DOHH2 (cell line): ENCODE data around the gene TRIM34.
"Not testable (repeated sequence)": the region's sequence is repeated elsewhere in the genome, so short reads cannot be mapped to it uniquely, and the experiment has no call there.

Experiments used
- H3F3A ChIP-seq: fragments of 200-600 bp; sonication (generic), shearing (Covaris generic); 2 replicates; pipeline ENCODE4 v1.6.0; 2016; ENCODE audit warnings: antibody characterized with exemption, mild to moderate bottlenecking; ENCODE audit not compliant: control insufficient read depth, insufficient read depth
- H3K27ac ChIP-seq: fragments of 200-600 bp; sonication (generic); 2 replicates; pipeline ENCODE4 v1.5.1; 2014; ENCODE audit warnings: low read depth, mild to moderate bottlenecking, low read length, moderate library complexity
- H3K27me3 ChIP-seq: fragments of 200-600 bp; sonication (generic); 2 replicates; pipeline ENCODE4 v1.6.1; 2014; ENCODE audit warnings: mild to moderate bottlenecking, low read length, mixed read lengths; ENCODE audit not compliant: control insufficient read depth
- H3K36me3 ChIP-seq: fragments of 200-600 bp; sonication (generic); 2 replicates; pipeline ENCODE4 v1.6.1; 2014; ENCODE audit warnings: mild to moderate bottlenecking, low read length, moderate library complexity, mixed read lengths; ENCODE audit not compliant: control insufficient read depth
- H3K4me1 ChIP-seq: fragments of 200-600 bp; sonication (generic); 2 replicates; pipeline ENCODE4 v1.6.1; 2014; ENCODE audit warnings: mild to moderate bottlenecking, low read length, mixed read lengths; ENCODE audit not compliant: control insufficient read depth
- H3K4me2 ChIP-seq: fragments of 200-600 bp; sonication (generic); 2 replicates; pipeline ENCODE4 v1.6.0; 2014; ENCODE audit warnings: mild to moderate bottlenecking, low read length, moderate library complexity
- H3K4me3 ChIP-seq: fragments of 200-600 bp; sonication (generic); 2 replicates; pipeline ENCODE4 v1.5.1; 2014; ENCODE audit warnings: mild to moderate bottlenecking, low read length, mixed read lengths
- H3K79me2 ChIP-seq: fragments of 200-600 bp; sonication (generic); 2 replicates; pipeline ENCODE4 v1.6.1; 2014; ENCODE audit warnings: mild to moderate bottlenecking, low read length, mixed read lengths; ENCODE audit not compliant: control insufficient read depth
- H3K9me2 ChIP-seq: fragments of 200-600 bp; sonication (generic); replicated peaks from 2 replicates; pipeline ENCODE4 v1.6.1; 2014; ENCODE audit warnings: mild to moderate bottlenecking, low read length, mixed read lengths; ENCODE audit not compliant: control insufficient read depth
- H3K9me3 ChIP-seq: fragments of 200-600 bp; sonication (generic); 2 replicates; pipeline ENCODE4 v1.6.1; 2014; ENCODE audit warnings: antibody characterized with exemption, low read length, mixed read lengths; ENCODE audit not compliant: control insufficient read depth, insufficient read depth
- H4K20me1 ChIP-seq: fragments of 200-600 bp; sonication (generic); 2 replicates; pipeline ENCODE4 v1.6.0; 2014; ENCODE audit warnings: low read depth, mild to moderate bottlenecking, antibody characterized with exemption, low read length, moderate library complexity; ENCODE audit not compliant: control insufficient read depth, insufficient read depth
- CTCF ChIP-seq: fragments of 200-600 bp; sonication (generic); IDR thresholded peaks from one replicate; pipeline ENCODE4 v1.5.1; 2014; ENCODE audit warnings: antibody characterized with exemption, mild to moderate bottlenecking, low read depth, low read length; ENCODE audit not compliant: poor library complexity, severe bottlenecking
- EZH2phosphoT487 ChIP-seq: fragments of 200-600 bp; sonication (generic); IDR thresholded peaks from 2 replicates; pipeline ENCODE4 v1.6.1; 2017; ENCODE audit warnings: borderline replicate concordance, mild to moderate bottlenecking, antibody characterized with exemption, low read length, moderate library complexity, mixed read lengths

The TRIM34 gene

GRCh38 chr11:5690736-5691135 is 65.9 kb downstream of the TRIM34 start:
- Histone ChIP-seq H3K9me3 (no peaks in the 10 kb centered on the region), H3K4me3 (peak overlapping the region; percentile 78), H3K27ac (peak overlapping the region; percentile 90), H3K9me2 (no peaks in the 10 kb centered on the region), H3K27me3 (no peaks in the 10 kb centered on the region), H3K79me2 (peaks cover 23% of the 10 kb centered on the region), H4K20me1 (no peaks in the 10 kb centered on the region), H3K4me1 (peaks cover 37% of the 10 kb centered on the region), H3K36me3 (peaks cover 3% of the 10 kb centered on the region), H3F3A (peaks cover 11% of the 10 kb centered on the region), H3K4me2 (peak overlapping the region; percentile 81)
- TF ChIP-seq EZH2phosphoT487: no peak
- no peak for TF ChIP-seq CTCF

- peak overlapping the region; percentile 81 for H3K4me2 ChIP-seq
Measured at GRCh38 chr11:5691238-5691963, 66.6 kb downstream of the TRIM34 start.

DNA sequence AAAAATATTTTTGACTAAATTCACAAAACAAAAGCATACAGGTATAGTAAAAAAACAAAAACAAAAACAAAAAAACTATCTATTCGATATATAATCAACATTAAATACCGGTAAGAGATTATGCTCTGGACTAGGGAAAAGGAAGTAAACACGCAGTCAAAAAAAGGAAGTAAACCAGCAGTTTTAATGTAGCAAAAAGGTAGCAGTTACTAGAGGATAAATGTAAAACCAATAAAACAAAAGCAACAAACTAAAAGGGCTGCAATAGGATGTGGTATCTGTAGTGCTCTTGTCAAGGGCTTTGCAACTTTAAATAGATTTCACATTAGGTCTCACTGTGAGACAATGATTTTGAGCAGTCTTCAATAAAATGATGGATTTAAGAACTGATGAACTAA is 67.2 kb downstream of the TRIM34 start:
- Histone ChIP-seq H3K9me2 (no peaks in the 10 kb centered on the region), H3K4me1 (peaks cover 37% of the 10 kb centered on the region), H3K36me3 (peaks cover 3% of the 10 kb centered on the region), H3K27ac (peak overlapping the region; percentile 51), H3F3A (peaks cover 11% of the 10 kb centered on the region), H4K20me1 (no peaks in the 10 kb centered on the region), H3K9me3 (no peaks in the 10 kb centered on the region), H3K79me2 (peaks cover 23% of the 10 kb centered on the region), H3K4me2 (peak overlapping the region; percentile 81), H3K27me3 (no peaks in the 10 kb centered on the region), H3K4me3 (peak overlapping the region; percentile 78)
- TF ChIP-seq CTCF: no peak
- TF ChIP-seq EZH2phosphoT487: no peak

More at GRCh38 chr11:5691238-5691963, 66.6 kb downstream of the TRIM34 start:
- not testable (repeated sequence) for H3K9me3 ChIP-seq, H3K27me3 ChIP-seq, H3K9me2 ChIP-seq, H3K36me3 ChIP-seq, H4K20me1 ChIP-seq
- H3K4me3 ChIP-seq: peak overlapping the region; percentile 78
- H3K79me2 ChIP-seq: peaks cover 23% of the 10 kb centered on the region
- H3F3A ChIP-seq: peaks cover 11% of the 10 kb centered on the region
- peaks cover 37% of the 10 kb centered on the region for H3K4me1 ChIP-seq
- H3K27ac ChIP-seq: peak overlapping the region; percentile 90
